ENCODE data around the gene TEN1. TPM values are rescaled to one million over a fixed set of nuclear protein-coding genes. Genes with fewer than 3 reads are reported as not detected.
A peak's percentile ranks its signal among the peaks of the same experiment; 100 is the strongest.
"Not testable (repeated sequence)": the region's sequence is repeated elsewhere in the genome, so short reads cannot be mapped to it uniquely, and the experiment has no call there.

Gene TEN1
- total RNA-seq, 3 donors from 2014 or later (not counting 1 experiment from before 2014, with no cell fraction given): 23.0 to 30.7 (median 24.3) TPM

GRCh38 chr17:75970626-75971025 is 8.4 kb upstream of the TEN1 start:
- Histone ChIP-seq H3K27me3 (ENCODE audit: control insufficient read depth, insufficient read depth, low read length) (no peaks in the 10 kb centered on the region), H3K4me1 (ENCODE audit: control insufficient read depth, insufficient read depth, low read length) (no peaks in the 10 kb centered on the region), H3K27ac (ENCODE audit: low read length) (no peak overlapping the region), H3K9me3 (ENCODE audit: control insufficient read depth, insufficient read depth, low read length) (no peaks in the 10 kb centered on the region), H3K4me3 (ENCODE audit: low read length) (no peak overlapping the region), H3K36me3 (ENCODE audit: control insufficient read depth, insufficient read depth, low read length) (peaks cover 8% of the 10 kb centered on the region)
- 92% methylated on average over 7 of the region's 7 CpGs for WGBS (ENCODE audit: insufficient coverage)
- H3K36me3 Mint-ChIP-seq: no peaks in the 10 kb centered on the region
- peaks cover 0 to 6% of the 10 kb centered on the region in 2 donors for H3K4me1 Mint-ChIP-seq
- H3K9me3 Mint-ChIP-seq: no peaks in the 10 kb centered on the region
- H3K27me3 Mint-ChIP-seq (ENCODE audit: low read depth in 2 of 2): no peaks in the 10 kb centered on the region
- DNase-seq: no peak
- no peak overlapping the region for H3K27ac Mint-ChIP-seq
- intact Hi-C loops (cut with micrococcal nuclease): no loop called here
- no peak for ATAC-seq
- TF ChIP-seq CTCF (IDR thresholded peaks at IDR 0.05): no peak
- H3K4me3 Mint-ChIP-seq: no peak overlapping the region

GRCh38 chr17:75975187-75975586 is 3.9 kb upstream of the TEN1 start:
- H3K9me3 Mint-ChIP-seq, DNase-seq: not testable (repeated sequence)
- H3K4me1 Mint-ChIP-seq: peaks cover 22 to 28% of the 10 kb centered on the region in 2 donors

GRCh38 chr17:75975757-75976174 is 3.3 kb upstream of the TEN1 start:
- intact Hi-C loops (cut with micrococcal nuclease): no loop called here
- no peaks in the 10 kb centered on the region for H3K9me3 Mint-ChIP-seq
- H3K36me3 Mint-ChIP-seq: no peaks in the 10 kb centered on the region
- no peaks in the 10 kb centered on the region for H3K27me3 Mint-ChIP-seq (ENCODE audit: low read depth in 2 of 2)
- Histone ChIP-seq H3K4me1 (ENCODE audit: control insufficient read depth, insufficient read depth, low read length) (peaks cover 19% of the 10 kb centered on the region), H3K36me3 (ENCODE audit: control insufficient read depth, insufficient read depth, low read length) (peaks cover 8% of the 10 kb centered on the region), H3K9me3 (ENCODE audit: control insufficient read depth, insufficient read depth, low read length) (no peaks in the 10 kb centered on the region), H3K27ac (ENCODE audit: low read length) (no peak overlapping the region), H3K27me3 (ENCODE audit: control insufficient read depth, insufficient read depth, low read length) (no peaks in the 10 kb centered on the region), H3K4me3 (ENCODE audit: low read length) (no peak overlapping the region)
- no peak for DNase-seq
- peak overlapping the region; percentile 8 to 39 for H3K27ac Mint-ChIP-seq
- peaks cover 25 to 31% of the 10 kb centered on the region in 2 donors for H3K4me1 Mint-ChIP-seq
- WGBS (ENCODE audit: insufficient coverage): 100% methylated on average over 1 of the region's 5 CpGs
- ATAC-seq: no peak
- no peak overlapping the region for H3K4me3 Mint-ChIP-seq
- TF ChIP-seq CTCF (IDR thresholded peaks at IDR 0.05): no peak

More at GRCh38 chr17:75975187-75975586, 3.9 kb upstream of the TEN1 start:
- H3K4me3 Mint-ChIP-seq; ATAC-seq; H3K36me3 Mint-ChIP-seq; intact Hi-C loops (cut with micrococcal nuclease); H3K27me3 Mint-ChIP-seq (ENCODE audit: low read depth in 2 of 2); H3K27me3 ChIP-seq (ENCODE audit: control insufficient read depth, insufficient read depth, low read length); H3K36me3 ChIP-seq (ENCODE audit: control insufficient read depth, insufficient read depth, low read length); H3K9me3 ChIP-seq (ENCODE audit: control insufficient read depth, insufficient read depth, low read length); H3K27ac ChIP-seq (ENCODE audit: low read length); H3K4me3 ChIP-seq (ENCODE audit: low read length): not testable (repeated sequence)
- H3K27ac Mint-ChIP-seq: peak overlapping the region in 1 of 2 donors; percentile 8
- H3K4me1 ChIP-seq (ENCODE audit: control insufficient read depth, insufficient read depth, low read length): peaks cover 14% of the 10 kb centered on the region
- 98% methylated on average over 6 of the region's 6 CpGs for WGBS (ENCODE audit: insufficient coverage)

- intact Hi-C loops (cut with micrococcal nuclease): no loop called here
- Mint-ChIP-seq H3K4me1 (peaks cover 28 to 33% of the 10 kb centered on the region in 2 donors), H3K9me3 (no peaks in the 10 kb centered on the region), H3K27ac (peak overlapping the region in 1 of 2 donors; percentile 39), H3K36me3 (no peaks in the 10 kb centered on the region), H3K4me3 (peak overlapping the region; percentile 52), H3K27me3 (ENCODE audit: low read depth in 2 of 2) (no peaks in the 10 kb centered on the region)
- ATAC-seq (no peak), DNase-seq (no peak)
- H3K4me1 ChIP-seq (ENCODE audit: control insufficient read depth, insufficient read depth, low read length): peaks cover 19% of the 10 kb centered on the region
- peaks cover 8% of the 10 kb centered on the region for H3K36me3 ChIP-seq (ENCODE audit: control insufficient read depth, insufficient read depth, low read length)
- H3K4me3 ChIP-seq (ENCODE audit: low read length): no peak overlapping the region
- H3K9me3 ChIP-seq (ENCODE audit: control insufficient read depth, insufficient read depth, low read length): no peaks in the 10 kb centered on the region
- WGBS (ENCODE audit: insufficient coverage): 90% methylated on average over 7 of the region's 9 CpGs
- H3K27ac ChIP-seq (ENCODE audit: low read length): no peak overlapping the region
- no peak for TF ChIP-seq CTCF (IDR thresholded peaks at IDR 0.05)
- H3K27me3 ChIP-seq (ENCODE audit: control insufficient read depth, insufficient read depth, low read length): no peaks in the 10 kb centered on the region
Measured at GRCh38 chr17:75976175-75976848, 2.7 kb upstream of the TEN1 start.
